Upper lobe of right lung (tissue), 1 donor: Measurements from ENCODE around the gene SCIMP. TPM values are rescaled to one million over a fixed set of nuclear protein-coding genes. Genes with fewer than 3 reads are reported as not detected.
"Not testable (repeated sequence)": the region's sequence is repeated elsewhere in the genome, so short reads cannot be mapped to it uniquely, and the experiment has no call there.

ENCODE experiments used
- ATAC-seq: fragments of 200-7000 bp; cut with Tn5 transposase; one replicate; pipeline ENCODE4 v1.9.1; 2020; ENCODE audit warnings: mild to moderate bottlenecking, moderate library complexity
- DNase-seq: peaks from one replicate; pipeline ENCODE4 v3.0.0-alpha.2; 2020
- H3K27ac ChIP-seq: fragments of 200-600 bp; one replicate; pipeline ENCODE4 v1.8.0; 2022
- H3K27me3 ChIP-seq: fragments of 200-600 bp; one replicate; pipeline ENCODE4 v1.8.0; 2022; ENCODE audit warnings: mild to moderate bottlenecking
- H3K36me3 ChIP-seq: fragments of 200-600 bp; one replicate; pipeline ENCODE4 v1.8.0; 2022
- H3K4me1 ChIP-seq: fragments of 200-600 bp; one replicate; pipeline ENCODE4 v1.8.0; 2022
- H3K4me3 ChIP-seq: fragments of 200-600 bp; one replicate; pipeline ENCODE4 v1.8.0; 2022; ENCODE audit warnings: mild to moderate bottlenecking
- H3K9me3 ChIP-seq: fragments of 200-600 bp; one replicate; pipeline ENCODE4 v1.8.0; 2022
- CTCF ChIP-seq: fragments of 200-600 bp; IDR thresholded peaks from one replicate; pipeline ENCODE4 v1.8.0; 2022; ENCODE audit warnings: antibody characterized with exemption
- intact Hi-C: fragments of 100-400 bp; cut with DNase I; formaldehyde crosslinking; loops from one replicate; pipeline ENCODE4 v1.11.0; 2022
- total RNA-seq: library from RNA; stranded (reverse); fragmentation: NEBNext Ultra II Directional; extraction: Animal tissue kit (Norgen Biotek cat#: 25700); gene quantifications from one replicate; pipeline ENCODE4 v1.2.1, GENCODE V29; 2021
- donor health status: DM: no; HTN: yes; CAD: no; lungs with severe emphysema.

The SCIMP gene
- total RNA-seq, 1 donor from 2014 or later: 24.8 TPM

DNA sequence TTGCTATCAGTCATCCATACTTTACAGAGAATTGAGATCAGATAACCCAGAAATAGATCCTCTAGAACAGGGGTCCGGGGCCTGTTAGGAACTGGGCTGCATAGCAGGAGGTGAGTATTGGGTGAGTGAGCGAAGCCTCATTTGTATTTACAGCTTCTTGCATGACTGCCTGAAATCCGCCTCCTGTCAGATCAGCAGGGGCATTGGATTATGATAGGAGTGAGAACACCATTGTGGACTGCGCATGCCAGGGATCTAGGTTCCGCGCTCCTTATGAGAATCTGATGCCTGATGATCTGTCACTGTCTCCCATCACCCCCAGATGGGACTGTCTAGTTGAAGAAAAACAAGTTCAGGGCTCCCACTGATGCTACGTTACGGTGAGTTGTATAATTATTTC, 13.0 kb upstream of the SCIMP start:
- DNase-seq (no peak), ATAC-seq (no peak)
- Histone ChIP-seq H3K27ac (no peak overlapping the region), H3K36me3 (no peaks in the 10 kb centered on the region), H3K9me3 (no peaks in the 10 kb centered on the region), H3K4me3 (no peak overlapping the region), H3K4me1 (no peaks in the 10 kb centered on the region), H3K27me3 (no peaks in the 10 kb centered on the region)
- intact Hi-C loops: no loop called here
- TF ChIP-seq CTCF: no peak

DNA sequence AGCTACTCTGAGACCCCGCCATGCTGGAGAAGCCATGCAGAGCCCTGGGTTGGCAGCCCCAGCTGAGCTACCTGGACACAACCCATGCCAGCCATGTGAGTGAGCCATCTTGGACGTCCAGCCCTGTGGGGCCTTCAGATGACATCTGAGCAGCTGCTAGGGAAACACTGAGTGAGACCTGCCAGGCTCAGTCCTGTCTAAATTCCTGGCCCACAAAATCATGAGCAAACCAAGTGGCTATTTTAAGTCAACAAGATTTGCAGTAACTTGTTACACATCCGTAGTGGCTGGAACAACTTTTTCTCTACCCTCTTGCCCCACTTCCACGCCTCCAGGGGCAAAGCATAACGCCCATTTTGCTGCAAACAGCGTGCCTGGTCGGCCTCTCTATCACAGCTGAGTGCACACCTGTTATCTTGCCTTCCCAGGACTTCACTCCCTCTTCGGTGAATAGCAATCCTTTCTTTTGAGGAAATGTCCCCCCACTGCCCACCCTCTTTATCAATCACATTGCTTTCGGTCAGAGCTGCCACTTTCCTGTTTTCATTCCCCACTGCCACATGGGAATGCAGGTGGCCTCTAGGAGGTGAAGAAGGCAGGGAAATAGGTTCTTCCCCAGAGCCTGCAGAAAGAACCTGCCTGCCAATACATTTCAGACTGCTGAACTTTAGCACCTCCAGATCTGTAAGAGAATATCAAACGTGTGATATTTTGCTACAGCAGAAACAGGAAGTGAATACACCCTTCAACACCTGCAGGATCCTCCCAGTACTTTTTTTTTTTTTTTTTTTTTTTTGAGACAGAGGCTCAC, 7.4 kb upstream of the SCIMP start:
- Histone ChIP-seq H3K36me3 (no peaks in the 10 kb centered on the region), H3K27ac (no peak overlapping the region), H3K4me1 (no peaks in the 10 kb centered on the region), H3K9me3 (no peaks in the 10 kb centered on the region), H3K4me3 (no peak overlapping the region), H3K27me3 (no peaks in the 10 kb centered on the region)
- intact Hi-C loops: no loop called here
- DNase-seq (no peak), ATAC-seq (no peak)
- TF ChIP-seq CTCF: no peak

- intact Hi-C loops: loop anchor here (5.0 kb wide), 1 partner anchor 42 kb away; no protein-coding TSS in a partner anchor
- ATAC-seq, H3K27ac ChIP-seq, H3K4me1 ChIP-seq, H3K27me3 ChIP-seq, DNase-seq, H3K36me3 ChIP-seq, H3K4me3 ChIP-seq, H3K9me3 ChIP-seq: not testable (repeated sequence)
These were observed 5.1 kb upstream of the SCIMP start for GRCh38 chr17:5239769-5240168.

DNA sequence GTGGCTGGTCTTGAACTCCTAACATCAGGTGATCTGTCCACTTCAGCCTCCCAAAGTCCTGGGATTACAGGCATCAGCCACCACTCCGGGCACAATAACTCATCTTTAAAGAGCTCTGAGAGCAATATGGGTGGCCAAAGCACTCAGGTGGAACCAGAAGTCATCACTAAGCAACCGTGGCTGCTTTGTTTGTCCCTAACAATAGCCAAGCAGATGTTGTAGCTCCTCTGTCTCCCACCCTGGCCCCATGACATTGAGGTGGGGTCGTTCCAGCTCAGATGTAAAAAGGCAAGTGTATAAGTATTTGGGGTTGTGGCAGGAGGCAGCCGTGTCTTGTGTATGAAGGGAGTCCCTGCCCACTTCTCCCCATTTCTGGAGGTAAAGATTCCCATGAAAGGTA, 3.7 kb upstream of the SCIMP start:
- H3K4me3 ChIP-seq: no peak overlapping the region

DNA sequence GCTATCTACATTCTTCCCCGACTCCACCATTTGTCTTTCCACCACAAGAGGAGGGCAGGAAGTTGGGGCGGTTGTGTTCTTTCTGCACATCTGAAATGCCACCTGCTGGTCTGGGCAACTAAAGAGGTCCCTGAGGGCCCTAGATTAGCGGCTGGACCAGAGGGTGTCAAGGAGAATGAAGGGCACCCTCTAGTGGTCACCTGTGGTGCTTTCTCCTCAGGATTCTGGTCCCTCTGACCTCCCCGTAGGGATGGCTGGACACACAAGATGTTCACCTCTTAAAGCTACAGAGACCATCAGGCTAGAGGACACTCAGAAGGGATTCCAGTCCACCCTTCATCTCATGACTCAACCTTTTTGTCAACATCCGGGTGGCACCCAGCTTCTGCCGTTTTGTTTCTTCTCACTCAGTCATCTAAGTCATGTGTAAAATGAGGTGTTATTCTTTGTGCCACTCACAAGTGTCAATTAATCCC, 2.9 kb upstream of the SCIMP start:
- Histone ChIP-seq H3K9me3 (no peaks in the 10 kb centered on the region), H3K4me3 (no peak overlapping the region), H3K4me1 (no peaks in the 10 kb centered on the region), H3K36me3 (no peaks in the 10 kb centered on the region), H3K27ac (no peak overlapping the region), H3K27me3 (no peaks in the 10 kb centered on the region)
- intact Hi-C loops: loop anchor here (5.0 kb wide), 1 partner anchor 40 kb away; no protein-coding TSS in a partner anchor
- ATAC-seq (peak; percentile 90), DNase-seq (peak; percentile 69)
- peak; percentile 74 for TF ChIP-seq CTCF

More for the DNA sequence above, 3.7 kb upstream of the SCIMP start:
- intact Hi-C loops: loop anchor here (5.0 kb wide), 1 partner anchor 41 kb away; no protein-coding TSS in a partner anchor
- Histone ChIP-seq H3K9me3 (no peaks in the 10 kb centered on the region), H3K36me3 (no peaks in the 10 kb centered on the region), H3K27ac (no peak overlapping the region), H3K4me1 (no peaks in the 10 kb centered on the region), H3K27me3 (no peaks in the 10 kb centered on the region)
- no peak for TF ChIP-seq CTCF
- ATAC-seq (no peak), DNase-seq (no peak)

DNA sequence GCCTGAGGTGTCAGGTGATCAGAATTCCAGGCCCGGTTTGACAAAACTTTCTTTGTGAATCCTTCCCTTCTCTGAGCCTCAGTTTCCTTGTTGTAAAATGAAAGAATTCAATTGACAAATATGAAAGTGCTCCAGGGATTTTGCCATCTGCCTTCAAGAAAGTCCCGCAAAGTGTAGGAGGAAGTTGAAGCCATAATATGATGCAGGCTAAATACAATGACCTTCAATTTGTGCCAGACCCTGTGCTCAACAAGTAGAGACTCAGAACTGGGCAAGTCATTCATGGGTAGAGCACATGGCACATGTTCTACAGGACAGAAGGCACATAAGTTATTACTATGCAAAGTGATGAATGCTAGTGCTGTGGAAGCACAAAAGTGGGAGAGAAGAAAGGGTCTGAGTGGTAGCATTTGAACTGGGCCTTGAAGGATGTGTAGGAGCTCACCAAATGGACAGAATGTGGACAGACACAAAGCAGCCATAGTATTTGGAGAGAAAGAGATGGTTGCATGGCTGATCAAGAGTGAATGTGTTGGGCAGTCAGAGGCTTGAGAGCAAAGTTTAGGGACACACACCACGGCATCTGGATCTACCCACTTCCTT, 2.4 kb upstream of the SCIMP start:
- Histone ChIP-seq H3K4me3 (no peak overlapping the region), H3K9me3 (no peaks in the 10 kb centered on the region), H3K4me1 (no peaks in the 10 kb centered on the region), H3K27me3 (no peaks in the 10 kb centered on the region), H3K36me3 (no peaks in the 10 kb centered on the region), H3K27ac (no peak overlapping the region)
- ATAC-seq (no peak), DNase-seq (no peak)
- TF ChIP-seq CTCF: no peak
- intact Hi-C loops: loop anchor here (5.0 kb wide), 1 partner anchor 40 kb away; no protein-coding TSS in a partner anchor

DNA sequence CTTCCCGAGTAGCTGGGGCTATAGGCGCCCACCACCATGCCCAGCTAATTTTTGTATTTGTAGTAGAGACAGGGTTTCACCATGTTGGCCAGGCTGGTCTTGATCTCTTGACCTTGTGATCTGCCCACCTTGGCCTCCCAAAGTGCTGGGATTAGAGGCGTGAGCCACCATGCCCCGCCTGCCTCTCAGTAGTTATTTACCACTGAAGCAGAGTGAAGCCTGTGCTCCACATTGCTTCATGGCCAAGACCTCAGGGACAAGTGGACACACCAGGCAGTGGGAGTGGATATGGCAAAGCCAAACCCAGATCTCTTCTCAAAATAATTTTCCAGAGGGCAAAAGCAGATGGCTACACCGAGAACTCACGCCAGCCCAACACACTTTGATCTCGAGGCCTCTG, 1.2 kb downstream of the SCIMP start:
- H3K27ac ChIP-seq, H3K4me1 ChIP-seq: not testable (repeated sequence)
- peak overlapping the region; percentile 40 for H3K4me3 ChIP-seq

More for the DNA sequence above, 1.2 kb downstream of the SCIMP start:
- intact Hi-C loops, H3K27me3 ChIP-seq, DNase-seq, H3K36me3 ChIP-seq, H3K9me3 ChIP-seq, ATAC-seq: not testable (repeated sequence)
